ENCODE data around the gene FAM181A. TPM values are rescaled to one million over a fixed set of nuclear protein-coding genes. Genes with fewer than 3 reads are reported as not detected.

Gene FAM181A
- total and polyA plus RNA-seq, 3 experiments from 2014 or later: not detected

DNA sequence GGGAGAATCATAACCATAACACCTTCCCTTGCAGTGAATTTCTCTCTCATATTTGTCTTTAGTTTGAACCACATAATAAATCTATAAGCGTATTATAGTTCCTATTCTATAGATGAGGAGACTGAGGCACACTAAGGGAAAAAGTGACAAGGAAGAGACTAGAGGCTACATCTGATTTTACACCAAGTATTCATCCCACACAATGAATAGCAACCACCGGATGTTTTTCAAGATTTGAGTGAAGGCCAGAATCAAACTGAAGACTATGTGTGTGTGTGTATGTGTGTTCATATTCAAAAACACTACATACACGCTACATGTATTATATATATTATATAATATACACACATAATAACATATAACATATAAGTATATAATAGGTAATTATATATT is 44.5 kb downstream of the FAM181A start:
- H3K4me1 ChIP-seq (ENCODE audit: insufficient read depth, low read length): peaks cover 26% of the 10 kb centered on the region
- H3K36me3 ChIP-seq (ENCODE audit: insufficient read depth, low read length): no peaks in the 10 kb centered on the region
- Mint-ChIP-seq H3K4me3 (peak overlapping the region; percentile 79 to 91 (median 90)), H3K27ac (peak overlapping the region in 5 of 8 donors; percentile 88 to 92 (median 91)), H3K4me1 (peaks cover 41 to 92% (median 58%) of the 10 kb centered on the region in 3 donors), H3K27me3 (peaks cover 0 to 3% of the 10 kb centered on the region in 2 donors), H3K36me3 (peaks cover under 1 to 7% (median 2%) of the 10 kb centered on the region in 3 donors), H3K9me3 (peaks cover 0 to 6% (median 5%) of the 10 kb centered on the region in 5 donors)
- H3K4me3 ChIP-seq (ENCODE audit: low read length): peak overlapping the region; percentile 75
- ChIA-PET POLR2A (interaction anchor here (2.0 to 2.8 kb wide), 4 partner anchors 9 to 32 kb away, joined by 13 to 21 read pairs (median 18); no protein-coding TSS in a partner anchor), CTCF (interaction anchor here (0.7 to 33.9 kb wide), 12 partner anchors 10 to 190 kb away, joined by 3 to 945 read pairs (median 10); partner anchors contain the start of genes CCDC197, DDX24 and IFI27L1)
- no peak overlapping the region for H3K27ac ChIP-seq (ENCODE audit: low read depth, low read length)
- DNase-seq: no peak
- H3K9me3 ChIP-seq (ENCODE audit: low read length): peaks cover under 1% of the 10 kb centered on the region
- no peaks in the 10 kb centered on the region for H3K27me3 ChIP-seq (ENCODE audit: insufficient read depth, low read length, poor library complexity, severe bottlenecking)

DNA sequence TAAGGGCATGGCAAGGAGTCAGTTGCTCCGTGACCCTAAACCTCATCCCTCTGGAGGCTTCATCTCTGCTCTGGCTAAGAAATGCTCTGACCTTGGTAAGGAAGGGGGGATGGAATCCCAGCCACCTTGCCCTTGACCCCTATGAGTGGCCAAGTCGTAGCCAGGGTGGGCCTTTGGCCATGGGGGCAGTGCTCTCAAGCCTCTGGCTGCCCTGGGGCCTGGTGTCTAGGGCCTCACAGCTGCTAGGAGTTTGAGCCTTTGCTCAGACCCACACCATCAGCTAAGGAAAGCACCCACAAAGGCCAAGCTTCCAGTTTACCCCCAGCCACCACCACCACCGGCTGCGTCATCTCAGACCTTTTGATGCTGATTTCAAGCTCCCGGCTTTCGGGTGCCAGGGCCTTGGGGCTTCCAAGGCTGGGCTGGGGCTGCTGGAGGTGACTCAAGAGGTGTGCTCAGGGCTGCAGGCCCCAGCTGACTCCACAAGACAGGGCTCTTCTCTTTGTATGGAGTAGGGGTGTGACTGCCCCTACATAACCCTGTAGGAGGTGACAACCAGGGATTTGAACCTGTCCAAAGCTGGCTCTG is 45.6 kb downstream of the FAM181A start:
- ChIA-PET POLR2A (interaction anchor here (1.3 to 2.8 kb wide), 3 partner anchors 10 to 33 kb away, joined by 6 to 21 read pairs (median 7); no protein-coding TSS in a partner anchor), CTCF (interaction anchor here (1.5 to 33.9 kb wide), 6 partner anchors 12 to 64 kb away, joined by 6 to 945 read pairs (median 42); partner anchors contain the start of gene CCDC197)
- peaks cover 46 to 92% (median 65%) of the 10 kb centered on the region in 3 donors for H3K4me1 Mint-ChIP-seq
- H3K27me3 Mint-ChIP-seq: peaks cover 0 to 3% of the 10 kb centered on the region in 2 donors
- H3K27ac Mint-ChIP-seq: peak overlapping the region in 3 of 8 donors; percentile 45 to 68 (median 59)
- peaks cover 12% of the 10 kb centered on the region for H3K9me3 ChIP-seq (ENCODE audit: low read length)
- peak in 1 of 5 donors; percentile 61 for DNase-seq
- no peak overlapping the region for H3K4me3 ChIP-seq (ENCODE audit: low read length)
- no peaks in the 10 kb centered on the region for H3K27me3 ChIP-seq (ENCODE audit: insufficient read depth, low read length, poor library complexity, severe bottlenecking)
- H3K9me3 Mint-ChIP-seq: peaks cover 2 to 15% (median 15%) of the 10 kb centered on the region in 5 donors
- H3K27ac ChIP-seq (ENCODE audit: low read depth, low read length): no peak overlapping the region
- H3K36me3 Mint-ChIP-seq: peaks cover 1 to 11% (median 4%) of the 10 kb centered on the region in 3 donors
- no peaks in the 10 kb centered on the region for H3K36me3 ChIP-seq (ENCODE audit: insufficient read depth, low read length)
- peaks cover 37% of the 10 kb centered on the region for H3K4me1 ChIP-seq (ENCODE audit: insufficient read depth, low read length)
- peak overlapping the region in 2 of 7 donors; percentile 26 to 52 for H3K4me3 Mint-ChIP-seq

DNA sequence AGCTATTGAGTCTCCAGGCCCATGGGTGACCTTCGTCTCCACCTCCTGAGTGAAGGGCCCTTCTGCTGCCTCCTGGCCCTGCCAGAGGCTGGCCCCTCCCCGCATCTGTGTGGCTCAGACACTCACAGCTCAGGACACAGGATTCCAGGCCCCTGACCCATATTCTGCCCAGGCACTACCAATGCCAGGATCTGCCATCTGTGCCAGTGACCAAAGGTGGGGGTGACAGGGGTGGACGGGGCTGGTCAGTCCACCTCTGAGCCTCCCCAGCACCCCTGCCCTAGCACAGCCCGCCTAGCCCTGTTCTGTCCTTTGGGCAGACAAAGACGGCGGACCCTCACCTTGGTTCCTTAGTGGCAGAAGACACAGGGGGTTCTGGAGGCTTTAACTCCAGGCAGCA is 46.5 kb downstream of the FAM181A start:
- Mint-ChIP-seq H3K4me1 (peaks cover 55 to 92% (median 74%) of the 10 kb centered on the region in 3 donors), H3K4me3 (no peak overlapping the region), H3K27ac (no peak overlapping the region), H3K27me3 (peaks cover 0 to 3% of the 10 kb centered on the region in 2 donors), H3K9me3 (peaks cover 2 to 24% (median 23%) of the 10 kb centered on the region in 5 donors), H3K36me3 (peaks cover 1 to 14% (median 4%) of the 10 kb centered on the region in 3 donors)
- peaks cover 46% of the 10 kb centered on the region for H3K4me1 ChIP-seq (ENCODE audit: insufficient read depth, low read length)
- no peak for DNase-seq
- no peak overlapping the region for H3K4me3 ChIP-seq (ENCODE audit: low read length)
- no peaks in the 10 kb centered on the region for H3K27me3 ChIP-seq (ENCODE audit: insufficient read depth, low read length, poor library complexity, severe bottlenecking)
- H3K9me3 ChIP-seq (ENCODE audit: low read length): peaks cover 16% of the 10 kb centered on the region
- H3K27ac ChIP-seq (ENCODE audit: low read depth, low read length): no peak overlapping the region
- ChIA-PET POLR2A (interaction anchor here (1.3 to 1.6 kb wide), 2 partner anchors 13 to 34 kb away, joined by 6 to 7 read pairs; no protein-coding TSS in a partner anchor), CTCF (interaction anchor here (1.5 to 33.9 kb wide), 3 partner anchors 14 to 63 kb away, joined by 6 to 945 read pairs (median 177); no protein-coding TSS in a partner anchor)
- H3K36me3 ChIP-seq (ENCODE audit: insufficient read depth, low read length): no peaks in the 10 kb centered on the region

DNA sequence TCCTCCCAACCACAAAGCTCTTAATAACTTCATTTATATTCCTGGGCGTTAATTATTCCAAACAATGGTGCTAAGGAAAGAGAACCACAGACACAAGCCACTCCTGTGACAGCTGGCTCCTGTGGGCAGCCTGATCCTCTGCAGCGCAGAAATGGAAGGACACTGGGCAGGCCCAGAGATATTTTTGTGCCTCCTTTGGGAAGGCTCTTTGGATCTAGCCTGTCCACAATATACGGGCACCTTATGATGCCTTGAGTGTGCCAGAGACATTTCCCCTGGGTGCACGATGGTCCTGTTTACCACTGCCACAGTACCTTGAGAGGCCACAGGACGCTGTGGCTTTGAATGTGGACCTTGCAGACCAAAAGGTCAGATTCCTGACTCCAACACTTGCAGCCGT is 47.2 kb downstream of the FAM181A start:
- peak overlapping the region in 1 of 8 donors; percentile 60 for H3K27ac Mint-ChIP-seq
- POLR2A ChIA-PET: interaction anchor here (0.6 to 0.9 kb wide), 2 partner anchors 74 to 155 kb away, joined by 3 read pairs; no protein-coding TSS in a partner anchor
- H3K4me3 Mint-ChIP-seq: peak overlapping the region in 1 of 7 donors; percentile 80

DNA sequence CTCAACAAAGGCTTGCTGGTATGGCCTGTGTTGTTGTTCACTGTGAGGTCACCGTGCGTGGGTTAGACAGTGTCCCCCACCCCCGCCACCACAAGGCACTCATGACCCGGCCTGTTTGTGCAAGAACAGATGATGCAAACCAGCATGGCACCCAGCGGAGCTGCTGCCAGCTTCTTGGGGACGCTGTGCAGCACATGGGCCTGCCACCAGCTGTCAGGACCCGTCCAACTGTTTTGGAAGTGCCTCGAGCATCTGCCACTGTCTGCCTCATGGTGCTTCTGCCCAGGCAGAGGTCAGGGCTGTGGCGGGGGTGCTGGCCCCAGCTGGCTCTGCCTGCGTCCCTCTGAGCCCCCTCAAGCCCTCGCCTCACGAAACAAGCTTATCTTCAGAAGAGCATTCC is 47.7 kb downstream of the FAM181A start:
- ChIA-PET CTCF (interaction anchor here (12.7 to 33.9 kb wide), 2 partner anchors 15 to 32 kb away, joined by 177 to 945 read pairs; no protein-coding TSS in a partner anchor), POLR2A (interaction anchor here (0.6 to 0.9 kb wide), 3 partner anchors 37 to 154 kb away, joined by 3 to 7 read pairs (median 3); no protein-coding TSS in a partner anchor)
- H3K4me3 Mint-ChIP-seq: peak overlapping the region in 1 of 7 donors; percentile 80

More for the DNA sequence above, 47.2 kb downstream of the FAM181A start:
- no peaks in the 10 kb centered on the region for H3K27me3 ChIP-seq (ENCODE audit: insufficient read depth, low read length, poor library complexity, severe bottlenecking)
- CTCF ChIA-PET: interaction anchor here (1.5 to 33.9 kb wide), 3 partner anchors 15 to 62 kb away, joined by 6 to 945 read pairs (median 177); no protein-coding TSS in a partner anchor
- H3K36me3 ChIP-seq (ENCODE audit: insufficient read depth, low read length): no peaks in the 10 kb centered on the region
- no peak overlapping the region for H3K27ac ChIP-seq (ENCODE audit: low read depth, low read length)
- H3K27me3 Mint-ChIP-seq: peaks cover 0 to 3% of the 10 kb centered on the region in 2 donors
- H3K9me3 Mint-ChIP-seq: peaks cover 2 to 25% (median 23%) of the 10 kb centered on the region in 5 donors
- DNase-seq: no peak
- no peak overlapping the region for H3K4me3 ChIP-seq (ENCODE audit: low read length)
- peaks cover 1 to 14% (median 4%) of the 10 kb centered on the region in 3 donors for H3K36me3 Mint-ChIP-seq
- H3K9me3 ChIP-seq (ENCODE audit: low read length): peaks cover 16% of the 10 kb centered on the region
- peaks cover 52% of the 10 kb centered on the region for H3K4me1 ChIP-seq (ENCODE audit: insufficient read depth, low read length)
- peaks cover 58 to 93% (median 78%) of the 10 kb centered on the region in 3 donors for H3K4me1 Mint-ChIP-seq

DNA sequence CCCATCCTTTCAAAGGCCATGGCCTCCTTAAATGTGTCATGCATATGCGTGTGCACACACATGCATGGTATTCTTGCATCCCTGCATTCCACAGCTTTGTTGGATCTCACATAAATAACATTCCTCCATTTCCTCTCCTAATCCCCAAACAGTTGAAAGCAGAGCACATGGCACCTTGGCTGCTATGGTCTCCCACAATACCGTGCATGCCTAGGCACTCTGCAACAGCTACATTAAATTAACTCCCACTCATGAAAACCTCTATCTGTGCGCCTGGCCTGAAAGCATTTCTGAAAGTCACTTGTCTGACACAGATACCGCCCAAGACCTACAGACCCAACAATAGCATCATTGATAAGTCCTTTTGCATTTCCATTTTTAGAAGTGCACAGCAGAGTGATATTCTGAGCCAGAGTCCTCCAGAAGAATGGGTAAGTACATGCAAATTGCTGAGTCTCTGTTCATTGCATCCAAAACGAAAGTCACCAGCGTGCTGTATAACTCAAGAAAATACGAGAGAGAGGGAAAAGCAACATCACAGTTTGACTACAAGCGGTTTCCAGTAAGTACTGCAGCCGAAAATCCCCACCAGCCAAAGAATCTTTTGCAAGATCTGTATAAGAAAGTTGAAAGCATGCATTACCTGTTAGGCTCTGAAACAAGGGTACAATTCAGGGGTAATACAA is 48.8 kb downstream of the FAM181A start:
- H3K36me3 ChIP-seq (ENCODE audit: insufficient read depth, low read length): no peaks in the 10 kb centered on the region
- Mint-ChIP-seq H3K4me1 (peaks cover 56 to 90% (median 78%) of the 10 kb centered on the region in 3 donors), H3K4me3 (peak overlapping the region; percentile 12 to 88 (median 61)), H3K36me3 (peaks cover 1 to 14% (median 3%) of the 10 kb centered on the region in 3 donors), H3K9me3 (peaks cover 2 to 25% (median 23%) of the 10 kb centered on the region in 5 donors), H3K27ac (peak overlapping the region in 5 of 8 donors; percentile 11 to 82 (median 79)), H3K27me3 (peaks cover 0 to 2% of the 10 kb centered on the region in 2 donors)
- no peaks in the 10 kb centered on the region for H3K27me3 ChIP-seq (ENCODE audit: insufficient read depth, low read length, poor library complexity, severe bottlenecking)
- ChIA-PET POLR2A (interaction anchor here (0.8 to 2.2 kb wide), 3 partner anchors 13 to 36 kb away, joined by 3 to 8 read pairs (median 3); no protein-coding TSS in a partner anchor), CTCF (interaction anchor here (12.7 to 33.9 kb wide), 2 partner anchors 16 to 33 kb away, joined by 177 to 945 read pairs; no protein-coding TSS in a partner anchor)
- peak overlapping the region; percentile 14 for H3K4me3 ChIP-seq (ENCODE audit: low read length)
- peaks cover 49% of the 10 kb centered on the region for H3K4me1 ChIP-seq (ENCODE audit: insufficient read depth, low read length)
- no peak overlapping the region for H3K27ac ChIP-seq (ENCODE audit: low read depth, low read length)
- H3K9me3 ChIP-seq (ENCODE audit: low read length): peaks cover 16% of the 10 kb centered on the region
- no peak for DNase-seq

More for the DNA sequence above, 47.7 kb downstream of the FAM181A start:
- Histone ChIP-seq H3K9me3 (ENCODE audit: low read length) (peaks cover 16% of the 10 kb centered on the region), H3K36me3 (ENCODE audit: insufficient read depth, low read length) (no peaks in the 10 kb centered on the region), H3K27me3 (ENCODE audit: insufficient read depth, low read length, poor library complexity, severe bottlenecking) (no peaks in the 10 kb centered on the region), H3K4me3 (ENCODE audit: low read length) (no peak overlapping the region), H3K27ac (ENCODE audit: low read depth, low read length) (no peak overlapping the region), H3K4me1 (ENCODE audit: insufficient read depth, low read length) (peaks cover 56% of the 10 kb centered on the region)
- Mint-ChIP-seq H3K36me3 (peaks cover 1 to 14% (median 4%) of the 10 kb centered on the region in 3 donors), H3K4me1 (peaks cover 60 to 95% (median 81%) of the 10 kb centered on the region in 3 donors), H3K9me3 (peaks cover 2 to 25% (median 23%) of the 10 kb centered on the region in 5 donors), H3K27ac (peak overlapping the region in 1 of 8 donors; percentile 54), H3K27me3 (peaks cover 0 to 3% of the 10 kb centered on the region in 2 donors)
- no peak for DNase-seq

DNA sequence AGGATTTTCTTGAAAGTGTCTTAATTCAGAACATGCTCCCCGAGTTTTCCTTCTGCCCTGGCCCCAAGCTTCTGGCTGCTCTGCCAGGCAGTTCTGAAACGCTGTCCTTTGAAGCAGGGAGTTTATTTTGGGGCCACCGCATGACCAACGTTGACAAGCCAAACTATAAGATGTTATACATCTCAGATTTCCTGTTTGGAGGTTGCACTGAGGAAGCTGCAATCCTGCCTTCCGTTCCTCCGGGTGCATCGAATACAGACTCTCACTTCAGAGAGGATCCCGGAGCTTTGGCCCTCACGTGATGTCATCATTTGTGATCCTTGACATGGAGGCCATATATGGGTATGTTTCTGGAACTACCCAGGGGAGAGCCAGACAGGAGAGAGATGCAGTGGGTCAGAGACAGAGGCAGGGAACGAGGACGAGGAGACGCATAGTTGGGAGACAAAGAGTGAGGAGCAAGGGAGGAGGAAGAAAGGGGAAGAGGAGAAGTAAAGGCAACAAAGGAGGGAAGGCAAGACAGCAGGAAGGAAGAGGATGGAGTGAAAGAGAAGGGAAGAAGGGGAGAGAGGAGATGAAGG is 49.4 kb downstream of the FAM181A start, which contains the start of gene ASB2:
Gene ASB2, minus strand, starts transcription at position 94 of the 581 bp plus-strand sequence. CDS start 12,031 bp downstream, outside the sequence.
- Mint-ChIP-seq H3K4me3 (peak within 1 kb of the TSS; percentile 12 to 88 (median 61)), H3K27me3 (peaks cover 0 to 2% of the 10 kb centered on the region in 2 donors), H3K36me3 (peaks cover 1 to 14% (median 3%) of the 10 kb centered on the region in 3 donors), H3K9me3 (peaks cover 2 to 25% (median 23%) of the 10 kb centered on the region in 5 donors), H3K4me1 (peaks cover 50 to 84% (median 71%) of the 10 kb centered on the region in 3 donors), H3K27ac (peak within 1 kb of the TSS in 7 of 8 donors; percentile 11 to 90 (median 79))
- DNase-seq: no peak
- H3K4me3 ChIP-seq (ENCODE audit: low read length): peak within 1 kb of the TSS; percentile 19
- no peaks in the 10 kb centered on the region for H3K36me3 ChIP-seq (ENCODE audit: insufficient read depth, low read length)
- peaks cover 42% of the 10 kb centered on the region for H3K4me1 ChIP-seq (ENCODE audit: insufficient read depth, low read length)
- H3K27ac ChIP-seq (ENCODE audit: low read depth, low read length): no peak within 1 kb of the TSS
- CTCF ChIA-PET: interaction anchor here (2.1 to 33.9 kb wide), 3 partner anchors 17 to 33 kb away, joined by 7 to 945 read pairs (median 177); no protein-coding TSS in a partner anchor
- POLR2A ChIA-PET: interaction anchor here (0.7 to 2.2 kb wide), 4 partner anchors 13 to 36 kb away, joined by 3 to 8 read pairs (median 3); no protein-coding TSS in a partner anchor
- peaks cover 16% of the 10 kb centered on the region for H3K9me3 ChIP-seq (ENCODE audit: low read length)
- H3K27me3 ChIP-seq (ENCODE audit: insufficient read depth, low read length, poor library complexity, severe bottlenecking): no peaks in the 10 kb centered on the region
